Liver (tissue), 9 donors: ENCODE measurements around the gene LRRFIP2. TPM values are rescaled to one million over a fixed set of nuclear protein-coding genes. Genes with fewer than 3 reads are reported as not detected.
A peak's percentile ranks its signal among the peaks of the same experiment; 100 is the strongest.
"Not testable (repeated sequence)": the region's sequence is repeated elsewhere in the genome, so short reads cannot be mapped to it uniquely, and the experiment has no call there.

Experiments
- DNase-seq: peaks from one replicate; pipeline ENCODE4 v3.0.0-alpha.2; 2017; ENCODE audit warnings: low spot score
- H3K27ac ChIP-seq, 2 donors: one replicate each; pipeline ENCODE4 v1.7.0; 2013; ENCODE audit warnings: inconsistent platforms in 2 of 2, low read length in 2 of 2, control low read depth in 1 of 2, low read depth in 1 of 2, mild to moderate bottlenecking in 1 of 2
- H3K27me3 ChIP-seq, 4 donors: one replicate each; pipeline versions ENCODE4 v1.6.1 to v1.7.0; 2013; ENCODE audit warnings: low read length in 3 of 4, inconsistent platforms in 1 of 4, mild to moderate bottlenecking in 1 of 4, moderate library complexity in 1 of 4; ENCODE audit not compliant: control insufficient read depth in 4 of 4, insufficient read depth in 4 of 4
- H3K36me3 ChIP-seq, 4 donors: one replicate each; pipeline versions ENCODE4 v1.6.1 to v1.7.0; 2013; ENCODE audit warnings: low read length in 3 of 4, mild to moderate bottlenecking in 3 of 4, low read depth in 1 of 4, moderate library complexity in 1 of 4; ENCODE audit not compliant: control insufficient read depth in 4 of 4, insufficient read depth in 3 of 4
- H3K4me1 ChIP-seq, 4 donors: one replicate each; pipeline versions ENCODE4 v1.6.1 to v1.7.0; 2013; ENCODE audit warnings: low read length in 3 of 4, mild to moderate bottlenecking in 3 of 4, moderate library complexity in 1 of 4; ENCODE audit not compliant: control insufficient read depth in 4 of 4, insufficient read depth in 4 of 4
- H3K4me3 ChIP-seq, 3 donors: one replicate each; pipeline versions ENCODE4 v1.6.1 to v1.7.0; 2013; ENCODE audit warnings: low read length in 3 of 3, control low read depth in 1 of 3, low read depth in 1 of 3, mild to moderate bottlenecking in 1 of 3
- H3K9ac ChIP-seq, 2 donors: one replicate each; pipeline ENCODE4 v1.7.0; 2013; ENCODE audit warnings: low read length in 2 of 2, mild to moderate bottlenecking in 2 of 2, moderate library complexity in 2 of 2, control low read depth in 1 of 2, low read depth in 1 of 2
- H3K9me3 ChIP-seq, 4 donors: one replicate each; pipeline versions ENCODE4 v1.6.1 to v1.7.0; 2013; ENCODE audit warnings: low read length in 3 of 4; ENCODE audit not compliant: control insufficient read depth in 4 of 4
- CTCF ChIP-seq: fragments of 150-350 bp; IDR thresholded peaks from 2 replicates; pipeline ENCODE4 v1.5.1; 2017; ENCODE audit warnings: improper control_type of control experiment, low read depth, low read length; ENCODE audit not compliant: missing input control
- EGR1 ChIP-seq, 2 donors: IDR thresholded peaks; 2 replicates each; pipeline ENCODE4 v1.6.1; 2016 to 2018; ENCODE audit warnings: antibody characterized with exemption in 2 of 2, low read depth in 2 of 2
- FOXA1 ChIP-seq: IDR thresholded peaks from 2 replicates; pipeline ENCODE4 v1.6.1; 2016; ENCODE audit warnings: antibody characterized with exemption
- HNF4G ChIP-seq: IDR thresholded peaks from 2 replicates; pipeline ENCODE4 v1.6.1; 2016; ENCODE audit warnings: antibody characterized with exemption
- JUND ChIP-seq, 2 donors: IDR thresholded peaks; 2 replicates each; pipeline ENCODE4 v1.6.1; 2016; ENCODE audit warnings: antibody characterized with exemption in 2 of 2
- MAX ChIP-seq: IDR thresholded peaks from 2 replicates; pipeline ENCODE4 v1.6.1; 2016; ENCODE audit warnings: antibody characterized with exemption
- REST ChIP-seq: IDR thresholded peaks from 2 replicates; pipeline ENCODE4 v1.6.1; 2016; ENCODE audit warnings: antibody characterized with exemption, mild to moderate bottlenecking
- RXRA ChIP-seq, 2 donors: IDR thresholded peaks; 2 replicates each; pipeline ENCODE4 v1.6.1; 2017 to 2018; ENCODE audit warnings: antibody characterized with exemption in 2 of 2, mild to moderate bottlenecking in 1 of 2
- SP1 ChIP-seq: IDR thresholded peaks from 2 replicates; pipeline ENCODE4 v1.6.1; 2018; ENCODE audit warnings: antibody characterized with exemption, mild to moderate bottlenecking
- TAF1 ChIP-seq: conservative IDR thresholded peaks from 2 replicates; pipeline ENCODE4 v1.6.1; 2016; ENCODE audit warnings: antibody characterized with exemption, mild to moderate bottlenecking
- ZBTB33 ChIP-seq: IDR thresholded peaks from 2 replicates; pipeline ENCODE4 v1.6.1; 2016; ENCODE audit warnings: antibody characterized with exemption
- WGBS: extraction: QIAGEN DNeasy Blood & Tissue Kit; methylation state at CpG from one replicate; pipeline ENCODE4 v1.1.7; 2013; 5-methylcytosine and 5-hydroxymethylcytosine counted together
- polyA plus RNA-seq, 2 donors: library from polyadenylated mRNA; stranded (reverse) in 1 of 2; unstranded in 1 of 2; fragments of 200-250 nt in 1 of 2; fragments of >200 nt in 1 of 2; fragmentation: Nextera tagmentation in 1 of 2; extraction: Ambion mirVana in 1 of 2; gene quantifications; one replicate each; pipeline versions ENCODE4 v1.2.1 to v1.2.3, GENCODE V29; 2013 to 2015
- total RNA-seq, 2 donors: library from RNA; depleted of rRNA; stranded (reverse); fragments of >200 nt; gene quantifications; one replicate each; pipeline ENCODE4 v1.2.3, GENCODE V29; 2014
- donor health status: healthy.
- donor health status: healthy.
- donor health status: healthy.
- donor health status: healthy.
- donor health status: healthy.

LRRFIP2 gene
- total and polyA plus RNA-seq, 4 donors, result 22.6 to 56.9 (median 39.8) TPM

- no peak for DNase-seq
- Histone ChIP-seq H3K27ac (no peak overlapping the region), H3K4me1 (peaks cover 2 to 14% (median 7%) of the 10 kb centered on the region in 4 donors), H3K9me3 (no peaks in the 10 kb centered on the region), H3K27me3 (no peaks in the 10 kb centered on the region), H3K4me3 (no peak overlapping the region), H3K9ac (no peak overlapping the region), H3K36me3 (peaks cover 11 to 32% (median 26%) of the 10 kb centered on the region in 4 donors)
- TF ChIP-seq ZBTB33 (no peak), FOXA1 (no peak), HNF4G (no peak), MAX (no peak), TAF1 (no peak), CTCF (no peak), SP1 (no peak), REST (no peak)
Observed at GRCh38 chr3:37056826-37057225, 117.6 kb downstream of the LRRFIP2 start.

- not testable (repeated sequence) for H3K27me3 ChIP-seq, H3K9me3 ChIP-seq, DNase-seq, H3K9ac ChIP-seq, H3K4me3 ChIP-seq
- Histone ChIP-seq H3K36me3 (peaks cover 13 to 44% (median 29%) of the 10 kb centered on the region in 4 donors), H3K4me1 (peaks cover 2 to 14% (median 7%) of the 10 kb centered on the region in 4 donors), H3K27ac (peak overlapping the region in 1 of 2 donors; percentile 16)
- WGBS, result 95% methylated on average over 8 of the region's 8 CpGs
Observed at GRCh38 chr3:37055077-37055476, 119.3 kb downstream of the LRRFIP2 start.

GRCh38 chr3:37054370-37054769 lies 120.0 kb downstream of the LRRFIP2 start:
- H3K4me3 ChIP-seq, result no peak overlapping the region
- H3K9me3 ChIP-seq, result no peaks in the 10 kb centered on the region
- DNase-seq, result no peak
- 83% methylated on average over 3 of the region's 3 CpGs for WGBS
- no peaks in the 10 kb centered on the region for H3K27me3 ChIP-seq
- H3K36me3 ChIP-seq, result peaks cover 13 to 51% (median 33%) of the 10 kb centered on the region in 4 donors
- TF ChIP-seq JUND (IDR thresholded peaks at IDR 0.05) (peak; percentile 67 to 72), EGR1 (IDR thresholded peaks at IDR 0.05; ENCODE audit: low read depth in 2 of 2) (no peak), RXRA (IDR thresholded peaks at IDR 0.05) (no peak)
- H3K9ac ChIP-seq, result no peak overlapping the region
- peak overlapping the region; percentile 3 to 9 for H3K27ac ChIP-seq
- H3K4me1 ChIP-seq, result peaks cover 2 to 14% (median 7%) of the 10 kb centered on the region in 4 donors
